Measurements from ENCODE around the gene MALRD1.

DNA sequence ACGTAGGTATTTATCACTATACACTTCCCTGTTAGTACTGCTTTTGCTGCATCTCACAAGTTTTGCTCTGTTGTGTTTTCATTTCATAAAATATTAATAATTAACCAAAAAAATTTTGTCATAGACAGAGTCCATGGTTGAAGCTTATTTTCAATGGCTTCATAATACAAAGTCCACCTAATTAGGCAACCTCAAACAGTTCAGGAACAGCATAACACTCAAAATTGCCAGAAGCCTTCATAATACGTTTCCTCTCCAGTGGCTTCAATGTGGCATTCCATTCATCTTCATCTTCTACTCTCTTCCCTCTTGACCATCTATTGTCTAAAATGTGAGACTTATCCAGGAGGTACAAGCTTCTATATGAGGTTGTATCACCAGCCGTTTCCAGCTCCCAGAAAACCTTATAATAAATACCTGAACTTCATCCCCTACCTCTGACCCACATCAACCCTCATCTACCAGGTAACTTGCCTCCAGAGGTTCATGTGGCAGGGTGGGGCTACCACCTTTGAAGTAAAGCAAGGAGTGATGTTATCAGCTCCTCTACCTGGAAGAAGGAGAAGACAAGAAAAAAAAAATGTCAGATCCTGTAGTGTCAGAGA is 337.3 kb downstream of the MALRD1 start:
- TF ChIP-seq, protein P1, sequence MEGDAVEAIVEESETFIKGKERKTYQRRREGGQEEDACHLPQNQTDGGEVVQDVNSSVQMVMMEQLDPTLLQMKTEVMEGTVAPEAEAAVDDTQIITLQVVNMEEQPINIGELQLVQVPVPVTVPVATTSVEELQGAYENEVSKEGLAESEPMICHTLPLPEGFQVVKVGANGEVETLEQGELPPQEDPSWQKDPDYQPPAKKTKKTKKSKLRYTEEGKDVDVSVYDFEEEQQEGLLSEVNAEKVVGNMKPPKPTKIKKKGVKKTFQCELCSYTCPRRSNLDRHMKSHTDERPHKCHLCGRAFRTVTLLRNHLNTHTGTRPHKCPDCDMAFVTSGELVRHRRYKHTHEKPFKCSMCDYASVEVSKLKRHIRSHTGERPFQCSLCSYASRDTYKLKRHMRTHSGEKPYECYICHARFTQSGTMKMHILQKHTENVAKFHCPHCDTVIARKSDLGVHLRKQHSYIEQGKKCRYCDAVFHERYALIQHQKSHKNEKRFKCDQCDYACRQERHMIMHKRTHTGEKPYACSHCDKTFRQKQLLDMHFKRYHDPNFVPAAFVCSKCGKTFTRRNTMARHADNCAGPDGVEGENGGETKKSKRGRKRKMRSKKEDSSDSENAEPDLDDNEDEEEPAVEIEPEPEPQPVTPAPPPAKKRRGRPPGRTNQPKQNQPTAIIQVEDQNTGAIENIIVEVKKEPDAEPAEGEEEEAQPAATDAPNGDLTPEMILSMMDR (IDR thresholded peaks at IDR 0.05; ENCODE audit: poor library complexity) = no peak
- TF ChIP-seq EZH2phosphoT487 (IDR thresholded peaks at IDR 0.05; ENCODE audit: low read depth, severe bottlenecking, unreplicated experiment) (no peak), EZH2 (IDR thresholded peaks at IDR 0.05; ENCODE audit: borderline replicate concordance) (no peak)
